DOHH2 (cell line): ENCODE data around the gene GOLPH3L.
"Not testable (repeated sequence)": the region's sequence is repeated elsewhere in the genome, so short reads cannot be mapped to it uniquely, and the experiment has no call there.

Experiments used
- H3F3A ChIP-seq: fragments of 200-600 bp; sonication (generic), shearing (Covaris generic); 2 replicates; pipeline ENCODE4 v1.6.0; 2016; ENCODE audit warnings: antibody characterized with exemption, mild to moderate bottlenecking; ENCODE audit not compliant: control insufficient read depth, insufficient read depth
- H3K27ac ChIP-seq: fragments of 200-600 bp; sonication (generic); 2 replicates; pipeline ENCODE4 v1.5.1; 2014; ENCODE audit warnings: low read depth, mild to moderate bottlenecking, low read length, moderate library complexity
- H3K27me3 ChIP-seq: fragments of 200-600 bp; sonication (generic); 2 replicates; pipeline ENCODE4 v1.6.1; 2014; ENCODE audit warnings: mild to moderate bottlenecking, low read length, mixed read lengths; ENCODE audit not compliant: control insufficient read depth
- H3K36me3 ChIP-seq: fragments of 200-600 bp; sonication (generic); 2 replicates; pipeline ENCODE4 v1.6.1; 2014; ENCODE audit warnings: mild to moderate bottlenecking, low read length, moderate library complexity, mixed read lengths; ENCODE audit not compliant: control insufficient read depth
- H3K4me1 ChIP-seq: fragments of 200-600 bp; sonication (generic); 2 replicates; pipeline ENCODE4 v1.6.1; 2014; ENCODE audit warnings: mild to moderate bottlenecking, low read length, mixed read lengths; ENCODE audit not compliant: control insufficient read depth
- H3K4me2 ChIP-seq: fragments of 200-600 bp; sonication (generic); 2 replicates; pipeline ENCODE4 v1.6.0; 2014; ENCODE audit warnings: mild to moderate bottlenecking, low read length, moderate library complexity
- H3K4me3 ChIP-seq: fragments of 200-600 bp; sonication (generic); 2 replicates; pipeline ENCODE4 v1.5.1; 2014; ENCODE audit warnings: mild to moderate bottlenecking, low read length, mixed read lengths
- H3K79me2 ChIP-seq: fragments of 200-600 bp; sonication (generic); 2 replicates; pipeline ENCODE4 v1.6.1; 2014; ENCODE audit warnings: mild to moderate bottlenecking, low read length, mixed read lengths; ENCODE audit not compliant: control insufficient read depth
- H3K9me2 ChIP-seq: fragments of 200-600 bp; sonication (generic); replicated peaks from 2 replicates; pipeline ENCODE4 v1.6.1; 2014; ENCODE audit warnings: mild to moderate bottlenecking, low read length, mixed read lengths; ENCODE audit not compliant: control insufficient read depth
- H3K9me3 ChIP-seq: fragments of 200-600 bp; sonication (generic); 2 replicates; pipeline ENCODE4 v1.6.1; 2014; ENCODE audit warnings: antibody characterized with exemption, low read length, mixed read lengths; ENCODE audit not compliant: control insufficient read depth, insufficient read depth
- H4K20me1 ChIP-seq: fragments of 200-600 bp; sonication (generic); 2 replicates; pipeline ENCODE4 v1.6.0; 2014; ENCODE audit warnings: low read depth, mild to moderate bottlenecking, antibody characterized with exemption, low read length, moderate library complexity; ENCODE audit not compliant: control insufficient read depth, insufficient read depth
- EZH2phosphoT487 ChIP-seq: fragments of 200-600 bp; sonication (generic); IDR thresholded peaks from 2 replicates; pipeline ENCODE4 v1.6.1; 2017; ENCODE audit warnings: borderline replicate concordance, mild to moderate bottlenecking, antibody characterized with exemption, low read length, moderate library complexity, mixed read lengths
- TF ChIP-seq, protein P1 (sequence below): fragments of 200-600 bp; sonication (generic); IDR thresholded peaks from one replicate; pipeline ENCODE4 v1.5.1; 2014; ENCODE audit warnings: antibody characterized with exemption, mild to moderate bottlenecking, low read depth, low read length; ENCODE audit not compliant: poor library complexity, severe bottlenecking

GOLPH3L gene

DNA sequence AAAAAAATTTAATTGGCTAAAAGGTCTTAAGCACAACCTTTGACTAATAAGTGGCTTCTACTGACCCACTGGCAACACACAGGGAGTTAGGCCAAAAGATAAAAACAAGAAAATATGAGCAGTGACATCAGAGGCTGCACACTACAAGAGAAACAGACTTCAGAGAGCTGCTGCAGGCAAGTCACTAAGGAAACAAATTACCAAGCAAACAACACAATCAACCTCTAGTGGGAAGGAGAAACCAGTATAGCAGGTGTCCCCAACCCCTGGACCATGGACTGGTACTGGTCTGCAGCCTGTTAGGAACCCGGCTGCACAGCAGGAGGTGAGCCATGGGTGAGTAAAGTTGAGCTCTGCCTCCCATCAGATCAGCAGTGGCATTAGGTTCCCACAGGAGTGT lies 46.8 kb downstream of the GOLPH3L start:
- Histone ChIP-seq H3K9me2 (no peaks in the 10 kb centered on the region), H4K20me1 (no peaks in the 10 kb centered on the region), H3K79me2 (no peaks in the 10 kb centered on the region), H3K9me3 (no peaks in the 10 kb centered on the region), H3K4me1 (no peaks in the 10 kb centered on the region), H3K4me2 (no peak overlapping the region), H3K4me3 (no peak overlapping the region), H3K27me3 (no peaks in the 10 kb centered on the region), H3F3A (no peaks in the 10 kb centered on the region), H3K36me3 (peaks cover 34% of the 10 kb centered on the region), H3K27ac (no peak overlapping the region)
- TF ChIP-seq, protein P1, sequence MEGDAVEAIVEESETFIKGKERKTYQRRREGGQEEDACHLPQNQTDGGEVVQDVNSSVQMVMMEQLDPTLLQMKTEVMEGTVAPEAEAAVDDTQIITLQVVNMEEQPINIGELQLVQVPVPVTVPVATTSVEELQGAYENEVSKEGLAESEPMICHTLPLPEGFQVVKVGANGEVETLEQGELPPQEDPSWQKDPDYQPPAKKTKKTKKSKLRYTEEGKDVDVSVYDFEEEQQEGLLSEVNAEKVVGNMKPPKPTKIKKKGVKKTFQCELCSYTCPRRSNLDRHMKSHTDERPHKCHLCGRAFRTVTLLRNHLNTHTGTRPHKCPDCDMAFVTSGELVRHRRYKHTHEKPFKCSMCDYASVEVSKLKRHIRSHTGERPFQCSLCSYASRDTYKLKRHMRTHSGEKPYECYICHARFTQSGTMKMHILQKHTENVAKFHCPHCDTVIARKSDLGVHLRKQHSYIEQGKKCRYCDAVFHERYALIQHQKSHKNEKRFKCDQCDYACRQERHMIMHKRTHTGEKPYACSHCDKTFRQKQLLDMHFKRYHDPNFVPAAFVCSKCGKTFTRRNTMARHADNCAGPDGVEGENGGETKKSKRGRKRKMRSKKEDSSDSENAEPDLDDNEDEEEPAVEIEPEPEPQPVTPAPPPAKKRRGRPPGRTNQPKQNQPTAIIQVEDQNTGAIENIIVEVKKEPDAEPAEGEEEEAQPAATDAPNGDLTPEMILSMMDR: no peak
- TF ChIP-seq EZH2phosphoT487: no peak

DNA sequence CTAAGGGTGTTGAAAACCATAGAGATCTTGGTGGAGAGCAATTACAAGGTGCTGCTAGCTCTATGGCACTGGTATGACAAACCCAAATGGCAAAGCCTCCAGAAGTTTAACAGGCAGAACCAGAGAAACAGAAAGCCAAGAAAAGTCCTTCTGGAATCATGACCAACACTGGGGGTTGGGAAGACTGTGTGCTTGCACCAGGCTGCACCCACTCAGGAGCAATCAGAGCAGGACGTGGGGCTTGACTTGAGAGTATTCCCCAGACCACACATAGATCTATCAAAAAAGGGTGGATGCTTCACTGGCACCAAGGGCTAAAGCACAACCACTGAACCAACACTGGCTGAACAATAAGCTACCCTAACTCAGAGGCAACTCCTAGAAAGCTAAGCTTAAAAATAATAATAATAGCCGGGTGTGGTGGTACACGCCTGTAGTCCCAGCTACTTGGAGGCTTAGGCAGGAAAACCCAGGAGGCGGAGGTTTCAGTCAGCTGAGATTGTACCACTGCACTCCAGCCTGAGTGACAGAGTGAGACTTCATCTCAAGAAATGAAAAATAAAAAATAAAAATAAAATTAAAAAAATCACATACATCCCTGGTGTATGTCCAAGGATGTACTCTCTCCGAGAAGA lies 47.4 kb downstream of the GOLPH3L start:
- H3K4me2 ChIP-seq: no peak overlapping the region
- H3K9me3 ChIP-seq: no peaks in the 10 kb centered on the region
- H3K4me3 ChIP-seq: no peak overlapping the region
- no peaks in the 10 kb centered on the region for H3K4me1 ChIP-seq
- no peaks in the 10 kb centered on the region for H3K79me2 ChIP-seq
- H3K9me2 ChIP-seq: no peaks in the 10 kb centered on the region
- H3K27me3 ChIP-seq: no peaks in the 10 kb centered on the region
- no peak overlapping the region for H3K27ac ChIP-seq
- H4K20me1 ChIP-seq: no peaks in the 10 kb centered on the region
- H3F3A ChIP-seq: no peaks in the 10 kb centered on the region
- TF ChIP-seq, protein P1: no peak
- TF ChIP-seq EZH2phosphoT487: no peak
- peaks cover 34% of the 10 kb centered on the region for H3K36me3 ChIP-seq

DNA sequence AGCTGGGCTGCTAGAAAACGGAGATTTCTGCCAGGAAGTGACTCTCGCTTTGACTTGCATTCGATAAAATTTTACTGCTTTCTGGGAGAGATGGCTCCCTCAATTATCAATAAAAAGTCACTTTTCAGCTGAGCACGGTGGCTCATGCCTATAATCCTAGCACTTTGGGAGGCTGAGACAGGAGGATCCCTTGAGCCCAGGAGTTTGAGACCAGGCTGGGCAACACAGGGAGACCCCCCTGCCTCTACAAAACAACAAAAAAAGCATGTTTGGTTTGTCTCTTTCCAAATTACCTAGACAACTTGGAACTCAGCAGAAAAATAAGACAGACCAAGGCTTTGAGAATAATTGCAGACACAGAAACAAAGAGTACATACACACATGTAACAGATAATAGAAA lies 54.7 kb downstream of the GOLPH3L start:
- H3K9me3 ChIP-seq: no peaks in the 10 kb centered on the region
- no peaks in the 10 kb centered on the region for H4K20me1 ChIP-seq
- H3K4me1 ChIP-seq: no peaks in the 10 kb centered on the region
- no peaks in the 10 kb centered on the region for H3K9me2 ChIP-seq
- peaks cover 5% of the 10 kb centered on the region; the same call in 1 of the 2 replicates for H3F3A ChIP-seq
- H3K27me3 ChIP-seq: no peaks in the 10 kb centered on the region
- H3K27ac ChIP-seq: no peak overlapping the region
- H3K36me3 ChIP-seq: peaks cover 14% of the 10 kb centered on the region
- H3K4me3 ChIP-seq: no peak overlapping the region
- TF ChIP-seq, protein P1: no peak
- no peak for TF ChIP-seq EZH2phosphoT487
- no peaks in the 10 kb centered on the region for H3K79me2 ChIP-seq
- H3K4me2 ChIP-seq: no peak overlapping the region

DNA sequence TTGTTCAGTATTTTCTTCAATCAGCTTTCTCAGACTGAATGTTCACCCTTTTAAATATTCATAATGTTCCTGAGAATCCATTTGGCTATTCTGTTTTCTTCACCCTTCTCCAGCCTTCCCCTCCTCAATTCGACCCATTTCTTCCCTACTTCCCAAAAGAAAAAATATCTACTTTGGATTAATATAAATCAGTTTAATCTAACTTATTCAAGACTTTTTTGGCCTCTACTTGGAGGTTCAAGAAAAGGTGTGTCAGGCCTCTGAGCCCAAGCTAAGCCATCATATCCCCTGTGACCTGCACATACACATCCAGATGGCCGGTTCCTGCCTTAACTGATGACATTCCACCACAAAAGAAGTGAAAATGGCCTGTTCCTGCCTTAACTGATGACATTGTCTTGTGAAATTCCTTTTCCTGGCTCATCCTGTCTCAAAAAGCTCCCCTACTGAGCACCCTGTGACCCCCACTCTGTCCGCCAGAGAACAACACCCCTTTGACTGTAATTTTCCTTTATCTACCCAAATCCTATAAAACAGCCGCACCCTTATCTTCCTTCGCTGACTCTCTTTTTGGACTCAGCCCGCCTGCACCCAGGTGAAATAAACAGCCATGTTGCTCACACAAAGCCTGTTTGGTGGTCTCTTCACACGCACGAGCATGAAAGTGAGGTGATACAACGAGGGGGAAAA lies 55.7 kb downstream of the GOLPH3L start:
- not testable (repeated sequence) for H3K79me2 ChIP-seq, H3K9me2 ChIP-seq, H3K27ac ChIP-seq, H3K27me3 ChIP-seq, H3K4me1 ChIP-seq, H3K36me3 ChIP-seq, H3K4me2 ChIP-seq, H3K9me3 ChIP-seq, H3F3A ChIP-seq, H4K20me1 ChIP-seq, H3K4me3 ChIP-seq

DNA sequence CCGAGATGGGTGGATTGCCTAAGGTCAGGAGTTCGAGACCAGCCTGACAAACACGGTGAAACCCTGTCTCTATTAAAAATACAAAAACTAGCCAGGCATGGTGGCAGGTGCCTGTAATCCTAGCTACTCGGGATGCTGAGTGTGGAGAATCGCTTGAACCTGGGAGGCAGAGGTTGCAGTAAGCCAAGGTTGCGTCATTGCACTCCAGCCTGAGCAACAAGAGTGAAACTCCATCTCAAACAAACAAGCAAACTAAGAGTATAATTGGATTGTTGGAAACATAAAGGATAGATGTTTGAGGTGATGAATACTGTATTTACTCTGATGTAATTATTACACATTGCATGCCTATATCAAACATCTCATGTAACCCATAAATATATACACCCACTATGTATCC lies 58.5 kb downstream of the GOLPH3L start:
- not testable (repeated sequence) for H3K36me3 ChIP-seq, H3K4me2 ChIP-seq, H3K79me2 ChIP-seq, H3F3A ChIP-seq, H3K9me2 ChIP-seq, H3K27ac ChIP-seq, H3K9me3 ChIP-seq, H3K27me3 ChIP-seq, H4K20me1 ChIP-seq, H3K4me3 ChIP-seq
- peaks cover 15% of the 10 kb centered on the region for H3K4me1 ChIP-seq
